Duodenal mucosa (tissue), 2 donors: Measurements from ENCODE around the gene HOXD4.

Experiments used
- H3K27ac ChIP-seq: one replicate; pipeline ENCODE4 v1.7.0; 2013; ENCODE audit warnings: low read depth, low read length
- H3K27me3 ChIP-seq, 2 donors: one replicate each; pipeline ENCODE4 v1.7.0; 2013; ENCODE audit warnings: low read length in 2 of 2, control low read depth in 1 of 2; ENCODE audit not compliant: insufficient read depth in 2 of 2, control insufficient read depth in 1 of 2
- H3K36me3 ChIP-seq, 2 donors: one replicate each; pipeline ENCODE4 v1.7.0; 2013; ENCODE audit warnings: low read length in 2 of 2, control low read depth in 1 of 2; ENCODE audit not compliant: insufficient read depth in 2 of 2, control insufficient read depth in 1 of 2
- H3K4me1 ChIP-seq, 2 donors: one replicate each; pipeline ENCODE4 v1.7.0; 2013; ENCODE audit warnings: low read length in 2 of 2, control low read depth in 1 of 2; ENCODE audit not compliant: insufficient read depth in 2 of 2, control insufficient read depth in 1 of 2
- H3K4me3 ChIP-seq, 2 donors: one replicate each; pipeline ENCODE4 v1.7.0; 2013; ENCODE audit warnings: low read length in 2 of 2, low read depth in 1 of 2
- H3K9ac ChIP-seq, 2 donors: one replicate each; pipeline ENCODE4 v1.7.0; 2013; ENCODE audit warnings: low read length in 2 of 2, low read depth in 1 of 2
- H3K9me3 ChIP-seq, 2 donors: one replicate each; pipeline ENCODE4 v1.7.0; 2013; ENCODE audit warnings: low read length in 2 of 2, control low read depth in 1 of 2; ENCODE audit not compliant: control insufficient read depth in 1 of 2

Gene HOXD4

GRCh38 chr2:176128172-176128981, 23.0 kb upstream of the HOXD4 start:
- Histone ChIP-seq H3K9ac (no peak overlapping the region), H3K9me3 (no peaks in the 10 kb centered on the region), H3K4me1 (no peaks in the 10 kb centered on the region), H3K36me3 (no peaks in the 10 kb centered on the region), H3K27ac (no peak overlapping the region), H3K4me3 (peak overlapping the region in 1 of 2 donors; percentile 11), H3K27me3 (peaks cover 81 to 89% of the 10 kb centered on the region in 2 donors)

GRCh38 chr2:176128982-176129796, 22.2 kb upstream of the HOXD4 start, which contains the start of gene HOXD8:
Gene HOXD8 (plus strand): TSS chr2:176129705. CDS start chr2:176130367, 662 bp downstream.
- Histone ChIP-seq H3K9ac (no peak within 1 kb of the TSS), H3K4me1 (no peaks in the 10 kb centered on the region), H3K9me3 (no peaks in the 10 kb centered on the region), H3K36me3 (no peaks in the 10 kb centered on the region), H3K27ac (peak within 1 kb of the TSS; percentile 67), H3K4me3 (peak within 1 kb of the TSS; percentile 11 to 28), H3K27me3 (peaks cover 81 to 88% of the 10 kb centered on the region in 2 donors)

GRCh38 chr2:176129813-176130146, 21.6 kb upstream of the HOXD4 start:
- H3K4me3 ChIP-seq = no peak overlapping the region
- H3K9ac ChIP-seq = no peak overlapping the region
- no peaks in the 10 kb centered on the region for H3K9me3 ChIP-seq
- H3K36me3 ChIP-seq = no peaks in the 10 kb centered on the region
- H3K27me3 ChIP-seq = peaks cover 79 to 88% of the 10 kb centered on the region in 2 donors
- H3K27ac ChIP-seq = peak overlapping the region; percentile 67
- H3K4me1 ChIP-seq = no peaks in the 10 kb centered on the region

GRCh38 chr2:176130147-176130956, 21.0 kb upstream of the HOXD4 start:
- H3K9ac ChIP-seq = no peak overlapping the region
- no peak overlapping the region for H3K4me3 ChIP-seq
- H3K36me3 ChIP-seq = no peaks in the 10 kb centered on the region
- no peak overlapping the region for H3K27ac ChIP-seq
- H3K27me3 ChIP-seq = peaks cover 79 to 88% of the 10 kb centered on the region in 2 donors
- H3K9me3 ChIP-seq = no peaks in the 10 kb centered on the region
- H3K4me1 ChIP-seq = no peaks in the 10 kb centered on the region

GRCh38 chr2:176130957-176131847, 20.1 kb upstream of the HOXD4 start:
- no peaks in the 10 kb centered on the region for H3K36me3 ChIP-seq
- peaks cover 79 to 88% of the 10 kb centered on the region in 2 donors for H3K27me3 ChIP-seq
- H3K4me1 ChIP-seq = peaks cover 0 to 5% of the 10 kb centered on the region in 2 donors
- no peak overlapping the region for H3K9ac ChIP-seq
- no peak overlapping the region for H3K4me3 ChIP-seq
- H3K27ac ChIP-seq = no peak overlapping the region
- no peaks in the 10 kb centered on the region for H3K9me3 ChIP-seq

GRCh38 chr2:176131848-176132158, 19.5 kb upstream of the HOXD4 start:
- Histone ChIP-seq H3K27me3 (peaks cover 80 to 89% of the 10 kb centered on the region in 2 donors), H3K4me1 (peaks cover 0 to 6% of the 10 kb centered on the region in 2 donors), H3K4me3 (no peak overlapping the region), H3K9me3 (no peaks in the 10 kb centered on the region), H3K9ac (no peak overlapping the region), H3K27ac (no peak overlapping the region), H3K36me3 (no peaks in the 10 kb centered on the region)

- no peaks in the 10 kb centered on the region for H3K36me3 ChIP-seq
- peaks cover 82 to 90% of the 10 kb centered on the region in 2 donors for H3K27me3 ChIP-seq
- H3K9ac ChIP-seq = no peak overlapping the region
- peak overlapping the region; percentile 23 to 57 for H3K4me3 ChIP-seq
- H3K9me3 ChIP-seq = no peaks in the 10 kb centered on the region
- H3K4me1 ChIP-seq = peaks cover 0 to 9% of the 10 kb centered on the region in 2 donors
- no peak overlapping the region for H3K27ac ChIP-seq
Observed at GRCh38 chr2:176132205-176133171, 18.9 kb upstream of the HOXD4 start.

- H3K4me3 ChIP-seq = no peak overlapping the region
- H3K9me3 ChIP-seq = no peaks in the 10 kb centered on the region
- no peak overlapping the region for H3K27ac ChIP-seq
- no peaks in the 10 kb centered on the region for H3K36me3 ChIP-seq
- H3K4me1 ChIP-seq = peaks cover 0 to 9% of the 10 kb centered on the region in 2 donors
- H3K9ac ChIP-seq = no peak overlapping the region
- peaks cover 82 to 89% of the 10 kb centered on the region in 2 donors for H3K27me3 ChIP-seq
Observed at GRCh38 chr2:176133389-176133788, 18.0 kb upstream of the HOXD4 start.
